Measurements from ENCODE around the gene SVEP1. TPM values are rescaled to one million over a fixed set of nuclear protein-coding genes. Genes with fewer than 3 reads are reported as not detected.

The SVEP1 gene
- total RNA-seq (not detected), total RNA-seq (0 to 0.15 (median 0) reads per million in 172 experiments)
- not detected for polyA plus RNA-seq (2013, experiment 1 of 2)
- 0.54 TPM for polyA plus RNA-seq (2013, experiment 2 of 2)

- no peak within 1 kb of the TSS for H3K27ac ChIP-seq (ENCODE audit: low read depth in 1 of 2, low read length in 2 of 2)
- Mint-ChIP-seq H3K27ac (no peak within 1 kb of the TSS), H3K9me3 (no peaks in the 10 kb centered on the region), H3K36me3 (ENCODE audit: low read depth) (no peaks in the 10 kb centered on the region), H3K4me1 (ENCODE audit: low read depth) (no peaks in the 10 kb centered on the region), H3K27me3 (peaks cover 48% of the 10 kb centered on the region), H3K4me3 (no peak within 1 kb of the TSS)
- H3K27me3 ChIP-seq (ENCODE audit: control insufficient read depth in 1 of 2, insufficient read depth in 2 of 2, low read length in 2 of 2), result peaks cover 13 to 26% of the 10 kb centered on the region in 2 experiments
- intact Hi-C loops (cut with DNase I, micrococcal nuclease), result no loop called here
- DNase-seq (peak in 2 of 14 experiments; percentile 6 to 36), ATAC-seq (ENCODE audit: poor library complexity) (no peak)
- ChIA-PET POLR2A (no interaction called here), CTCF (no interaction called here)
- H3K4me3 ChIP-seq (ENCODE audit: low read length), result no peak within 1 kb of the TSS
- no peaks in the 10 kb centered on the region for H3K36me3 ChIP-seq (ENCODE audit: insufficient read depth, low read length)
- TF ChIP-seq, protein P1, sequence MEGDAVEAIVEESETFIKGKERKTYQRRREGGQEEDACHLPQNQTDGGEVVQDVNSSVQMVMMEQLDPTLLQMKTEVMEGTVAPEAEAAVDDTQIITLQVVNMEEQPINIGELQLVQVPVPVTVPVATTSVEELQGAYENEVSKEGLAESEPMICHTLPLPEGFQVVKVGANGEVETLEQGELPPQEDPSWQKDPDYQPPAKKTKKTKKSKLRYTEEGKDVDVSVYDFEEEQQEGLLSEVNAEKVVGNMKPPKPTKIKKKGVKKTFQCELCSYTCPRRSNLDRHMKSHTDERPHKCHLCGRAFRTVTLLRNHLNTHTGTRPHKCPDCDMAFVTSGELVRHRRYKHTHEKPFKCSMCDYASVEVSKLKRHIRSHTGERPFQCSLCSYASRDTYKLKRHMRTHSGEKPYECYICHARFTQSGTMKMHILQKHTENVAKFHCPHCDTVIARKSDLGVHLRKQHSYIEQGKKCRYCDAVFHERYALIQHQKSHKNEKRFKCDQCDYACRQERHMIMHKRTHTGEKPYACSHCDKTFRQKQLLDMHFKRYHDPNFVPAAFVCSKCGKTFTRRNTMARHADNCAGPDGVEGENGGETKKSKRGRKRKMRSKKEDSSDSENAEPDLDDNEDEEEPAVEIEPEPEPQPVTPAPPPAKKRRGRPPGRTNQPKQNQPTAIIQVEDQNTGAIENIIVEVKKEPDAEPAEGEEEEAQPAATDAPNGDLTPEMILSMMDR (IDR thresholded peaks at IDR 0.05), result no peak
- peaks cover 0 to 14% of the 10 kb centered on the region in 2 experiments for H3K9me3 ChIP-seq (ENCODE audit: control insufficient read depth in 1 of 2, insufficient read depth in 1 of 2, low read length in 2 of 2)
- no peaks in the 10 kb centered on the region for H3K4me1 ChIP-seq (ENCODE audit: insufficient read depth, low read length)
Measured at GRCh38 chr9:110579034-110579861, at the start of gene SVEP1. SVEP1 (minus strand) TSS chr9:110579741; CDS start chr9:110579543, 198 bp downstream.

DNA sequence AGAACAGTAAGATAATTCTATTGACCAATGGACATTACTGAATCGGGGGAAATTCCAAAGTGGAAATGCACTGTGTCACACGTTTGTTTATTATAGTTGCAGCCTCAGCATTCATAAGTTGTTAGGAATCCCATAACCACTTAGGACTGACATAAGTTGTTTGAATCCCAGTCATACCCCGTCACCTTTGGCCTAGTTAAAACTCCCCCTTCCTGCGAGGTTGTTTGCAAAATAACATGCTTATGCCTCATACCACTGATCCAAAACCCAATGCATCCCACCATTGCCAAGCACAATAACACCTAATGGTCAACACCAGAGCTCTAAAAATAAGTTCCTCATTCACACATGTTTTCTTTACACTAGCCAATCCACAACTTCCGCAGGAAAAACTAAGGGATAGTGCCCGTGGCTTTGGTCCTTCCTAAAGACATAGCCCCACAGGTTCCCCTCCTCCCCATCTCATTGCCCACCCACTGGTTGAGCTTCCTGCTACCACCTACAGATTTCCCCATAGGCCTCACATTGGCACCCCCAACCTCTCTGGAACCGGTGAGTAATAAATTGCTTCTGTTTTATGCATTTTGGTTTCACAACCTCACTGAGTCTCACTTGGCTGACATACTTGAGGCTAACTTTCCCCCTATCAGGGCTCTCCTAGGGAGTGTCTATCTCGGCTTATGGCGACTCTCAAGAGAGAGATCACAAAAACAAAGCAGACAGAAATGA, 46.7 kb upstream of the SVEP1 start:
- DNase-seq, result no peak
- H3K27me3 Mint-ChIP-seq, result no peaks in the 10 kb centered on the region
- no peaks in the 10 kb centered on the region for H3K4me1 ChIP-seq (ENCODE audit: insufficient read depth, low read length)

GRCh38 chr9:110623462-110624025, 44.0 kb upstream of the SVEP1 start:
- no peaks in the 10 kb centered on the region for H3K9me3 Mint-ChIP-seq
- DNase-seq (peak in 4 of 14 experiments; percentile 6 to 35 (median 21)), ATAC-seq (ENCODE audit: poor library complexity) (no peak)
- TF ChIP-seq, protein P1 (IDR thresholded peaks at IDR 0.05), result peak; percentile 40
- no peaks in the 10 kb centered on the region for H3K4me1 Mint-ChIP-seq (ENCODE audit: low read depth)
- ChIA-PET CTCF (interaction anchor here (0.6 kb wide), 1 partner anchor 511 kb away, joined by 3 read pairs; no protein-coding TSS in a partner anchor), POLR2A (no interaction called here)
- Histone ChIP-seq H3K36me3 (ENCODE audit: insufficient read depth, low read length) (no peaks in the 10 kb centered on the region), H3K4me3 (ENCODE audit: low read length) (no peak overlapping the region), H3K9me3 (ENCODE audit: control insufficient read depth in 1 of 2, insufficient read depth in 1 of 2, low read length in 2 of 2) (no peaks in the 10 kb centered on the region), H3K27me3 (ENCODE audit: control insufficient read depth in 1 of 2, insufficient read depth in 2 of 2, low read length in 2 of 2) (no peaks in the 10 kb centered on the region), H3K27ac (ENCODE audit: low read depth in 1 of 2, low read length in 2 of 2) (no peak overlapping the region), H3K4me1 (ENCODE audit: insufficient read depth, low read length) (no peaks in the 10 kb centered on the region)
- no peak overlapping the region for H3K4me3 Mint-ChIP-seq
- H3K27me3 Mint-ChIP-seq, result peaks cover 10% of the 10 kb centered on the region
- H3K36me3 Mint-ChIP-seq (ENCODE audit: low read depth), result no peaks in the 10 kb centered on the region
- intact Hi-C loops (cut with DNase I, micrococcal nuclease), result loop anchor here in 1 of 2 experiments (5.0 kb wide), 1 partner anchor 1046 kb away; no protein-coding TSS in a partner anchor
- no peak overlapping the region for H3K27ac Mint-ChIP-seq

More for the DNA sequence above, 46.7 kb upstream of the SVEP1 start:
- intact Hi-C loops (cut with DNase I, micrococcal nuclease), result loop anchor here in 1 of 2 experiments (2.0 to 5.0 kb wide), 2 partner anchors 31 to 444 kb away; no protein-coding TSS in a partner anchor
- H3K4me3 Mint-ChIP-seq, result no peak overlapping the region
- TF ChIP-seq, protein P1 (IDR thresholded peaks at IDR 0.05), result no peak
- Histone ChIP-seq H3K27ac (ENCODE audit: low read depth in 1 of 2, low read length in 2 of 2) (no peak overlapping the region), H3K9me3 (ENCODE audit: control insufficient read depth in 1 of 2, insufficient read depth in 1 of 2, low read length in 2 of 2) (no peaks in the 10 kb centered on the region), H3K4me3 (ENCODE audit: low read length) (no peak overlapping the region), H3K36me3 (ENCODE audit: insufficient read depth, low read length) (no peaks in the 10 kb centered on the region), H3K27me3 (ENCODE audit: control insufficient read depth in 1 of 2, insufficient read depth in 2 of 2, low read length in 2 of 2) (no peaks in the 10 kb centered on the region)
- no peak overlapping the region for H3K27ac Mint-ChIP-seq
- H3K36me3 Mint-ChIP-seq (ENCODE audit: low read depth), result no peaks in the 10 kb centered on the region
- no peak for ATAC-seq (ENCODE audit: poor library complexity)
- POLR2A ChIA-PET, result no interaction called here
- no peaks in the 10 kb centered on the region for H3K9me3 Mint-ChIP-seq
- H3K4me1 Mint-ChIP-seq (ENCODE audit: low read depth), result no peaks in the 10 kb centered on the region
- CTCF ChIA-PET, result no interaction called here

Data from CD4-positive, alpha-beta T cell (primary cell).